ENCODE measurements around the gene CDH20.

DNA sequence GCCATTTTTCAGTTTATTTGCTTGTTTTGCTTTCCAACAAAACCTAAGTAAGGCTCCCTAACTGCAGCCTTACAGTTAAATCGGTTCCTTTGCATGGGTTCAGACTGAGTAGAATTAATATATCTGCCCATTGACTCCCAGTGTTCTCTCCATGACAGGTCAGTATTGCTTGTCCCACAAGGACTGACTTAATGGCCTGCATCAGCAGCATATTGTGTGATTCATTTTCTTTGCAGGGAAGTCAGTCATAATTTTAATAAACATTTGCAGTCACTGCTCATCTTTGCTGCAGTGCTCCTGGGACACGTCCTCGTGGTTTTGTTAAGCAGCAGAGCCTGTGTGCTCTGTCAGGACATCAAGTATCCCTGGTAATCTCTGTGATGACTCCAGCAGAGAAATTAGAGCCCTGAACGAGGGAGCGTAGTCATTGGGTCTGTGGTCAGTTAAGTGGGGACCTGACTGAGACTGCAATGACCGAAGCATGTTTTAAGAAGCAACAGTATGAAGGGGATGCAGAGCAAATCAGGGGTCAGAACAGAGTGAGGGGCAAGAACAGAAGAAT lies 93.3 kb downstream of the CDH20 start:
- TF ChIP-seq CTCF (IDR thresholded peaks at IDR 0.05; ENCODE audit: low read depth, low read length, poor library complexity, severe bottlenecking) (no peak), EZH2phosphoT487 (IDR thresholded peaks at IDR 0.05; ENCODE audit: borderline replicate concordance, low read length) (no peak)

Data from DOHH2 (cell line).